Mucosa of rectum (tissue), 2 donors: Measurements from ENCODE around the gene NYNRIN.
A peak's percentile ranks its signal among the peaks of the same experiment; 100 is the strongest.

ENCODE experiments used
- H3K27ac ChIP-seq, 2 donors: one replicate each; pipeline ENCODE4 v1.7.0; 2013; ENCODE audit warnings: inconsistent platforms in 2 of 2, low read depth in 2 of 2, low read length in 2 of 2
- H3K27me3 ChIP-seq, 2 donors: one replicate each; pipeline ENCODE4 v1.7.0; 2013; ENCODE audit warnings: low read length in 2 of 2; ENCODE audit not compliant: control insufficient read depth in 2 of 2, insufficient read depth in 2 of 2
- H3K36me3 ChIP-seq, 2 donors: one replicate each; pipeline ENCODE4 v1.7.0; 2013; ENCODE audit warnings: low read length in 2 of 2; ENCODE audit not compliant: control insufficient read depth in 2 of 2, insufficient read depth in 2 of 2
- H3K4me1 ChIP-seq, 2 donors: one replicate each; pipeline ENCODE4 v1.7.0; 2013; ENCODE audit warnings: low read length in 2 of 2, mild to moderate bottlenecking in 1 of 2; ENCODE audit not compliant: control insufficient read depth in 2 of 2, insufficient read depth in 2 of 2
- H3K4me3 ChIP-seq, 2 donors: one replicate each; pipeline ENCODE4 v1.7.0; 2013; ENCODE audit warnings: low read length in 2 of 2
- H3K9ac ChIP-seq, 2 donors: one replicate each; pipeline ENCODE4 v1.7.0; 2013; ENCODE audit warnings: low read length in 2 of 2, low read depth in 1 of 2, mild to moderate bottlenecking in 1 of 2
- H3K9me3 ChIP-seq, 2 donors: one replicate each; pipeline ENCODE4 v1.7.0; 2013; ENCODE audit warnings: low read length in 2 of 2; ENCODE audit not compliant: control insufficient read depth in 2 of 2
- donor health status: healthy.
- donor health status: Normal muscosa, but diverticular disease.

The NYNRIN gene

DNA sequence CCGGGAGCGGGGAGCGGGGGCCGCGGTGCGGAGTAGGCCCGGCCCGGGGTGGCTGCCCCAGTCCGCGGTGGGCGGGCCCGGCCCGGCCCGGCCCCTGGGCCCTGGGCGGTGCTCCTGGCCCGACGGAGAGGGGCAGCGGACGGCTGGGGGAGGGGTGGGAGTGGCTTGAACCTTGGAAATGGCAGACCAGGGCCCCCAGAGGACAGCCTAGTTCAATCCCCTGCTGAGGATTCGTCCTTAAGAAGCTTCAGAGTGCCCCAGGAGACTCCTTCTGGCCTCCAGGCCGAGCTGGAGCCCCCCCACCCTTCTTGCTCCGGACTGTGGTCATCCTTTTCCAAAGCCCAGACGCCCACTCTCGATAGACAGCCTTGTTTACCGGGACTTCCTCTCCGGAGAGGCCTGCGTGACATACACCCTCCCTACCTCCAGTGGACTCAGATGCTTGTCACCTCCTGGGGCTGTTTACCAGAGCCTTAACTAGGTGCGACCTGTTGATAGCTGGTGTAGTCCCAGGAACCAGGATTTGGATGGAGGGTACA lies 31.4 kb downstream of the NYNRIN start:
- Histone ChIP-seq H3K36me3 (peaks cover 28 to 33% of the 10 kb centered on the region in 2 donors), H3K27me3 (no peaks in the 10 kb centered on the region), H3K4me3 (peak overlapping the region; percentile 93 to 96), H3K9me3 (no peaks in the 10 kb centered on the region), H3K4me1 (peaks cover 46 to 64% of the 10 kb centered on the region in 2 donors), H3K9ac (peak overlapping the region; percentile 95 to 97), H3K27ac (peak overlapping the region; percentile 94 to 97)

DNA sequence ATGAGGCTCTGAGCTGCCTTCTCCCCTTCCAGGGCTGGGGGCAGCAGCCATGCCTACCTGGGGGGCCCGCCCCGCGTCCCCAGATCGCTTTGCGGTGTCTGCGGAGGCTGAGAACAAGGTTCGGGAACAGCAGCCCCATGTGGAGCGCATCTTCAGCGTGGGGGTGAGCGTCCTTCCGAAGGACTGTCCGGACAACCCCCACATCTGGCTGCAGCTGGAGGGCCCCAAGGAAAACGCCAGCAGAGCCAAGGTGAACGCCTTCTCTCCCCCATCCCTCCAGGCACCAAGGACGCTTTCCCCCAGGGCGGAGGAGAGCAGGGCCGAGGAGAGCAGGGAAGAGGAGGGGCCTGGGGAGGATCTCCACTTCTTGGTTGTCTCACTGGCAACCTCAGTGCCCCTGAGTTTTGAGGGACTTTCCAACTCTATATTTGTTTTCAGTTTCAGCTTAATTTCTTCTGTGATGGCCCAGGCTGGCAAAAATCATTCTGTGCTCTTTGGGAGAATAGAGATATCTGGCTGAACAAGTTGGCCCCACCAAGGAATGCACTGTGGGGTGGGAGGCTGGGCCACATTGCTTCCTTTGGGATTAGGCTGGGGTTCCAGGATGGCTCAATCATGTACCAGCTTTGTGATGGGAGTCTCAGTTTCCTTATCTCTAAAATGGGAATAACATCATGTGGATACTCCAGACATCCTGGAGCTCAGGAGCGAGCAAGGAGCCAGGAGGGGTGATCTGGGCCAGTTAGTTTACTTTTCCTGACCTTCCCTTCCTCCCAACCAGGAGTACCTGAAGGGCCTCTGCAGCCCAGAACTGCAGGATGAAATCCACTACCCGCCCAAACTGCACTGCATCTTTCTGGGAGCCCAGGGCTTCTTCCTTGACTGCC lies 32.1 kb downstream of the NYNRIN start:
- H3K27me3 ChIP-seq = no peaks in the 10 kb centered on the region
- peak overlapping the region; percentile 95 to 97 for H3K9ac ChIP-seq
- peak overlapping the region; percentile 94 to 97 for H3K27ac ChIP-seq
- H3K36me3 ChIP-seq = peaks cover 29 to 38% of the 10 kb centered on the region in 2 donors
- peak overlapping the region; percentile 93 to 96 for H3K4me3 ChIP-seq
- H3K4me1 ChIP-seq = peaks cover 46 to 58% of the 10 kb centered on the region in 2 donors
- H3K9me3 ChIP-seq = no peaks in the 10 kb centered on the region

DNA sequence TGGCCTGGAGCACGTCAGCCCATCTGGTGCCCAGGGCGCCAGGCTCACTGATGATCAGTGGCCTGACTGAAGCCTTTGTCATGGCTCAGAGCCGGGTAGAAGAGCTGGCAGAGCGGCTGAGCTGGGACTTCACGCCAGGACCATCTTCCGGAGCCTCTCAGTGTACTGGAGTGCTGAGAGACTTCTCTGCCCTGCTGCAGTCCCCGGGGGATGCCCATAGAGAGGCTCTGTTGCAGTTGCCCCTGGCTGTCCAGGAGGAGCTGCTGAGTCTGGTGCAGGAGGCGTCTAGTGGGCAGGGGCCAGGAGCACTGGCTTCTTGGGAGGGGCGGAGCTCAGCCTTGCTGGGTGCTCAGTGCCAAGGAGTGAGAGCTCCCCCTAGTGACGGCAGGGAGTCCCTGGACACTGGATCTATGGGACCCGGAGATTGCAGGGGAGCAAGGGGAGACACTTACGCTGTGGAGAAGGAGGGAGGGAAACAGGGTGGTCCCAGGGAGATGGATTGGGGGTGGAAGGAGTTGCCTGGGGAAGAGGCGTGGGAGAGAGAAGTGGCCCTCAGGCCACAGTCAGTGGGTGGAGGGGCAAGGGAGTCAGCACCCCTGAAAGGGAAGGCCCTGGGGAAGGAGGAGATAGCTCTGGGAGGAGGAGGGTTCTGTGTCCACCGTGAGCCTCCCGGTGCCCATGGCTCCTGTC lies 32.9 kb downstream of the NYNRIN start:
- H3K4me1 ChIP-seq = peaks cover 48 to 50% of the 10 kb centered on the region in 2 donors
- H3K27me3 ChIP-seq = no peaks in the 10 kb centered on the region
- H3K36me3 ChIP-seq = peaks cover 37 to 46% of the 10 kb centered on the region in 2 donors
- H3K4me3 ChIP-seq = peak overlapping the region; percentile 5 to 93
- no peaks in the 10 kb centered on the region for H3K9me3 ChIP-seq
- no peak overlapping the region for H3K9ac ChIP-seq
- H3K27ac ChIP-seq = peak overlapping the region; percentile 94 to 97

DNA sequence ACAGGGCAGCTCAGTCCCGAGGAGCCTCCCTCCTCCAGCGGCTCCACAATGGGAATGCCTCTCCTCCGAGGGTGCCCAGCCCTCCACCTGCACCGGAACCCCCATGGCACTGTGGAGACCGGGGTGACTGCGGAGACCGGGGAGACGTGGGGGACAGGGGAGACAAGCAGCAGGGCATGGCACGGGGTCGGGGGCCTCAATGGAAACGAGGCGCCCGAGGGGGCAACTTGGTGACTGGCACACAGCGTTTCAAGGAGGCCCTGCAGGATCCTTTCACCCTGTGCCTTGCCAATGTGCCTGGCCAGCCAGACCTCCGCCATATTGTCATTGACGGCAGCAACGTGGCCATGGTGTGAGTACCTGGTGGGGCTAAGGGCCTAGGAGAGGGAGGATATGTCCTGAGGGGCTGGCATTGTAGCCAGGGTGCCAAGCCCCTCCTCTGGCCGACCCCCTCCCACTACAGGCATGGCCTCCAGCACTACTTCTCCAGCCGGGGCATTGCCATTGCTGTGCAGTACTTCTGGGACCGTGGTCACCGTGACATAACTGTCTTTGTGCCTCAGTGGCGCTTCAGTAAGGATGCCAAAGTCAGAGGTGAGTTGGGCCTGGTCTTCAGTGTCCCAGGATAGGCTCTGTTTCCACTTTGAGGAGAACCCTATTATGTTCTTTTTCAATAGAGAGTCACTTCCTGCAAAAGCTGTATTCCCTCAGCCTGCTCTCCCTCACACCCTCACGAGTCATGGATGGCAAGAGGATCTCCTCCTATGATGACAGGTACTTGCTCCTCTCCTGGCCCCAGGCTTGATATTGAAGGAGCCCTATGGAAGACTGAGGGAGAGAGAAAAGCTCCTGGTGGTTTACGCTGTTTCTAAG lies 33.7 kb downstream of the NYNRIN start:
- H3K4me1 ChIP-seq = peaks cover 41 to 44% of the 10 kb centered on the region in 2 donors

DNA sequence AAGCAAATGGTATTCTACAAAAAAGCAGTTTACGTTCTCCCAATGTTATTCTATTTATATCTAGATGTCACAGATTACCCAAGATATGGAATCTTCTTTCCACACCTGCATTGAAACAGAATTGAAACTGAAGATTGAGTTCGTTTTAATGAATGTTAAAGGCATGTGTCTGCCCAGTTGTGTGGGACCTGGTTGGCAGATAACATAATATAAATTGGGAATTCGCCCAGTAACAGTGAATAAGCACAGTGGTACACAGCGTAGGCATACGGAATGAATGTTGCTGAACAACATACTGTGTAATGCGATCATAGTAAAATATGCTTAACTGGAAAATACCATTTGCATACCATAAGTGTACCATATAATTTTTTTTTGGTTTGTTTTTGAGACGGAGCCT lies 35.2 kb downstream of the NYNRIN start:
- Histone ChIP-seq H3K27ac (no peak overlapping the region), H3K4me1 (peaks cover 27 to 32% of the 10 kb centered on the region in 2 donors), H3K4me3 (no peak overlapping the region), H3K27me3 (no peaks in the 10 kb centered on the region), H3K9ac (no peak overlapping the region), H3K9me3 (no peaks in the 10 kb centered on the region), H3K36me3 (peaks cover 60 to 68% of the 10 kb centered on the region in 2 donors)

More for the DNA sequence above, 33.7 kb downstream of the NYNRIN start:
- Histone ChIP-seq H3K27me3 (no peaks in the 10 kb centered on the region), H3K9me3 (no peaks in the 10 kb centered on the region), H3K27ac (no peak overlapping the region), H3K36me3 (peaks cover 45 to 54% of the 10 kb centered on the region in 2 donors), H3K4me3 (no peak overlapping the region), H3K9ac (no peak overlapping the region)

DNA sequence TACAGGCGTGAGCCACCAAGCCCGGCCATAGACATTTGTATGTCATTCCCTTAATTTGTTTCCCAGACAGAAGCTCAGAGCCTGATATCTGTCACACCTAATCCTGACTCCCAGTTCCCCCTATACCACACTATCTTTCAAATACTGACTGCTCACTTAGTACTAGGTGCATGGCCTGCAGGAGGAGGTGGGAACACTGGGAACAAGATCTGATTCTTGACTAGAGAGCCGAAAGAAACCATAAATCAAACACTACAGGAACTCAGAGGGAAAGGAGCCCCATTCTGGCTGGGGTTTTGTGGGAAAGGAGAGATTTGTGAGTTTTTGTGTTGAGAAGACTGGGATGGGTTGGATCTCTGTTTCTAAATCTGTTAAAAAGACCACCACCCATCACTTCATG lies 35.9 kb downstream of the NYNRIN start:
- Histone ChIP-seq H3K27ac (no peak overlapping the region), H3K4me3 (no peak overlapping the region), H3K27me3 (no peaks in the 10 kb centered on the region), H3K4me1 (peaks cover 22 to 27% of the 10 kb centered on the region in 2 donors), H3K9me3 (no peaks in the 10 kb centered on the region), H3K9ac (no peak overlapping the region), H3K36me3 (peaks cover 64 to 74% of the 10 kb centered on the region in 2 donors)

DNA sequence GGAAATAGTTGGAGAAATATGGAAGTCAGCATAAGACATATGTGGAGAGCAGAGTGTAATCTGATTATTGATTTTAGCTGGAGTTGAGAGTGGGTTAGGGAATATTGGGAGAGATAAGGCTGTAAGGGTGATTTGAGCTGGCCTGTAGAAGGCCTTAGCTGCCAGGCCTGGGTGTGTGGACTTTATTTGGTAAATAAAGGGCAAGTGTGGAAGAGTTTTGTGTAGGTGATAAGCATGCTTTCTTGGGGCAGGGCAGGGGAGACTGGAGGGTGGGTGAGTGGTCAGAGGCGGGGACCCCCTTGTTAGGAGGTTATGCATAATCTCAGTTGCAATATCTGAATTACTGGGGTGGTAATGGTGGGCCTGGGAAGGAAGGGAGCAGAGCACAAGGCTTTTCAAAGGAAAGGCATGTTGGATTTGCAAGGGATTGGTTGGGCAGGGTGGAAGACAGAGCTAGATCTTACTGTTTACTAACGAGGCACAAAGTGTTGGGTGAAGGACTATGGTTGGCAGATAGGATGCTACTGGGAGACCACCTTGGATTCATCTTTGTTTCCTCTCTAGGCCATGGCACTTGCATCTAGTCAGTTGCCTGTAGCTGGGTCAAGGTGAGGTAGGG lies 36.5 kb downstream of the NYNRIN start:
- H3K27ac ChIP-seq = no peak overlapping the region

DNA sequence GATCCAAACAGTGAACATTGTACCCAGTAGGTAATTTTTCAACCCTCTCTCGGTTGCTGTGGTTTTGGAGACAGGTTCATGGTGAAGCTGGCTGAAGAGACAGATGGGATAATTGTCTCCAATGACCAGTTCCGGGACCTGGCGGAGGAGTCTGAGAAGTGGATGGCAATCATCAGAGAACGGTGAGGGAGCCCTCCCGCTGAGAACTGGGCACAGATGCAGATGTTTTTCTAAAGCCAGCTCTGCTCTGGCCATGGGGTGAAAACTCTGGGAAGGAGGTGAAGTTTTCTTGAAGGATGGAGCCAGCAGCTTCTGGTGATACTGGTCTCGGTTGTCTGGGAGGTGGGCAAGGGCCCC lies 37.2 kb downstream of the NYNRIN start:
- Histone ChIP-seq H3K27me3 (no peaks in the 10 kb centered on the region), H3K36me3 (peaks cover 72 to 85% of the 10 kb centered on the region in 2 donors), H3K4me1 (peaks cover 19% of the 10 kb centered on the region in 2 donors), H3K9ac (no peak overlapping the region), H3K4me3 (no peak overlapping the region), H3K27ac (peak overlapping the region; percentile 21 to 46), H3K9me3 (no peaks in the 10 kb centered on the region)

More for the DNA sequence above, 36.5 kb downstream of the NYNRIN start:
- Histone ChIP-seq H3K9ac (no peak overlapping the region), H3K4me1 (peaks cover 22 to 26% of the 10 kb centered on the region in 2 donors), H3K36me3 (peaks cover 66 to 79% of the 10 kb centered on the region in 2 donors), H3K27me3 (no peaks in the 10 kb centered on the region), H3K9me3 (no peaks in the 10 kb centered on the region), H3K4me3 (no peak overlapping the region)

DNA sequence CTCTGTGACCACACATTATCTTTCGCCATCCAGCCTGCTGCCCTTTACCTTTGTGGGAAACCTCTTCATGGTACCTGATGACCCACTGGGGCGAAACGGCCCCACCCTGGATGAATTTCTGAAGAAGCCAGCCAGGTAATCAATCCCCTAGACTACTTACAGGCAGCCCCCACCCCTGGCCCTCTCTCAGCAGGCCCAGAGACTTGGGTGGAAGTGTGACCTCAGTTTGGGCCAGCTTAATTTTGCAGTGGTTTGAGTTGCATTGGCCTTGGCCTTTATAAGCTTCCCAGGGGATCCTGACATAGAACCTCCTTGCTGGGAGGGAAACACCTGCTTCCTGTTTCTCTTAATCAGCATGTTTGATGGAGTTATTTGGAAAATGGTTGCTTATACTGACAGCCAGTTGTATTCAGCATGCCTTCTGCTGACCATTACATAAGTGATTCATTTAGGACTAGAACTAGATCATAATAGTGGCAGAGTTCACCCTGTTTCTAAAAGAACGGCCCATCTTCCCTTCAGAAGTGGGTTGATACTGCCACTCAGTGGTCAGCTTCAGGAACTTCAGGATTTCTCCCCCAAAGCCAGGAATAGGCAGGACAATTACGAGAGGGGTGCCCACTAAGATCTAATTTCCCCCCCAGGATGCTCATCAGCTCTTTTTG lies 37.7 kb downstream of the NYNRIN start:
- Histone ChIP-seq H3K4me3 (no peak overlapping the region), H3K27me3 (no peaks in the 10 kb centered on the region), H3K27ac (peak overlapping the region; percentile 21 to 46), H3K9ac (no peak overlapping the region), H3K9me3 (no peaks in the 10 kb centered on the region), H3K36me3 (peaks cover 72 to 82% of the 10 kb centered on the region in 2 donors), H3K4me1 (peaks cover 15 to 17% of the 10 kb centered on the region in 2 donors)
